Right atrium auricular region (tissue), 2 donors: Measurements from ENCODE around the gene CDH13. TPM values are rescaled to one million over a fixed set of nuclear protein-coding genes. Genes with fewer than 3 reads are reported as not detected.

ENCODE experiments used
- DNase-seq: peaks from one replicate; pipeline ENCODE4 v3.0.0-alpha.2; 2019; ENCODE audit warnings: low spot score
- H3K27ac ChIP-seq, 2 donors: fragments of 200-600 bp; sonication (generic); 1 replicate in 1 of 2; 2 replicates in 1 of 2; pipeline ENCODE4 v1.5.1; 2016 to 2019
- H3K27me3 ChIP-seq, 2 donors: fragments of 200-600 bp; sonication (generic); one replicate each; pipeline versions ENCODE4 v1.5.1 to v1.6.0; 2017 to 2019
- H3K36me3 ChIP-seq: fragments of 200-600 bp; sonication (generic); one replicate; pipeline ENCODE4 v1.5.1; 2016
- H3K4me1 ChIP-seq, 2 donors: fragments of 200-600 bp; sonication (generic); one replicate each; pipeline versions ENCODE4 v1.5.1 to v1.6.0; 2017 to 2019
- H3K4me3 ChIP-seq, 2 donors: fragments of 200-600 bp; sonication (generic); 1 replicate in 1 of 2; 2 replicates in 1 of 2; pipeline ENCODE4 v1.5.1; 2017 to 2019; ENCODE audit warnings: mild to moderate bottlenecking in 1 of 2, moderate library complexity in 1 of 2
- H3K9me3 ChIP-seq, 2 donors: fragments of 200-600 bp; sonication (generic); one replicate each; pipeline ENCODE4 v1.5.1; 2019
- total RNA-seq, 2 donors: library from RNA; depleted of rRNA; stranded (reverse); fragments of >200 nt; gene quantifications; one replicate each; pipeline ENCODE4 v1.1.0, GENCODE V29; 2016
- TF ChIP-seq, protein P1 (sequence below), 2 donors: fragments of 200-600 bp; sonication (generic); IDR thresholded peaks; one replicate each; pipeline ENCODE4 v1.5.1; 2019; ENCODE audit warnings: antibody characterized with exemption in 2 of 2

The CDH13 gene
- total RNA-seq, 2 donors from 2014 or later: 75.4 to 85.9 TPM

DNA sequence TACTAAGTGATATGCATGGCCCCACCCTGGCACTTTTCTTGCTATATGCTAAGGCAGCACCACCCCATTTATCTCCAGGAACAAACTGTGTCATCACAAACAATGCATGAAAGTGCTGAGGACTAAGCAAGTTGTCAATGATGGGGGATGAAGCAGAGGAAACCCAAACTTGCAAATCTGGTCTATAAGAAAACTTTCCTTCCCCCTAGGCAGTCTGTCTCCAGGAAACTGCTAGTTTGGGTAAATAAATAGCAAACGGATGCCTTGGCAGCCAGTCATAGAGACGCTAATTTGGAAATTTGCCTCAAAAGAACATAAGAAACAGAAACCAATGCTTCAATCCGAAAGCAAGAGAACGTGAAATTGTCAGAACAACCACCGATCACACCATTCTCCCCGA lies 1175.4 kb downstream of the CDH13 start:
- H3K27me3 ChIP-seq: no peaks in the 10 kb centered on the region
- no peaks in the 10 kb centered on the region for H3K36me3 ChIP-seq
- H3K9me3 ChIP-seq: no peaks in the 10 kb centered on the region
- H3K4me1 ChIP-seq: peaks cover 0 to 14% of the 10 kb centered on the region in 2 donors
- TF ChIP-seq, protein P1, sequence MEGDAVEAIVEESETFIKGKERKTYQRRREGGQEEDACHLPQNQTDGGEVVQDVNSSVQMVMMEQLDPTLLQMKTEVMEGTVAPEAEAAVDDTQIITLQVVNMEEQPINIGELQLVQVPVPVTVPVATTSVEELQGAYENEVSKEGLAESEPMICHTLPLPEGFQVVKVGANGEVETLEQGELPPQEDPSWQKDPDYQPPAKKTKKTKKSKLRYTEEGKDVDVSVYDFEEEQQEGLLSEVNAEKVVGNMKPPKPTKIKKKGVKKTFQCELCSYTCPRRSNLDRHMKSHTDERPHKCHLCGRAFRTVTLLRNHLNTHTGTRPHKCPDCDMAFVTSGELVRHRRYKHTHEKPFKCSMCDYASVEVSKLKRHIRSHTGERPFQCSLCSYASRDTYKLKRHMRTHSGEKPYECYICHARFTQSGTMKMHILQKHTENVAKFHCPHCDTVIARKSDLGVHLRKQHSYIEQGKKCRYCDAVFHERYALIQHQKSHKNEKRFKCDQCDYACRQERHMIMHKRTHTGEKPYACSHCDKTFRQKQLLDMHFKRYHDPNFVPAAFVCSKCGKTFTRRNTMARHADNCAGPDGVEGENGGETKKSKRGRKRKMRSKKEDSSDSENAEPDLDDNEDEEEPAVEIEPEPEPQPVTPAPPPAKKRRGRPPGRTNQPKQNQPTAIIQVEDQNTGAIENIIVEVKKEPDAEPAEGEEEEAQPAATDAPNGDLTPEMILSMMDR (IDR thresholded peaks at IDR 0.05): no peak
- DNase-seq: no peak
- H3K27ac ChIP-seq: peak overlapping the region; percentile 8 to 46
- peak overlapping the region in 1 of 2 donors; percentile 32 for H3K4me3 ChIP-seq

DNA sequence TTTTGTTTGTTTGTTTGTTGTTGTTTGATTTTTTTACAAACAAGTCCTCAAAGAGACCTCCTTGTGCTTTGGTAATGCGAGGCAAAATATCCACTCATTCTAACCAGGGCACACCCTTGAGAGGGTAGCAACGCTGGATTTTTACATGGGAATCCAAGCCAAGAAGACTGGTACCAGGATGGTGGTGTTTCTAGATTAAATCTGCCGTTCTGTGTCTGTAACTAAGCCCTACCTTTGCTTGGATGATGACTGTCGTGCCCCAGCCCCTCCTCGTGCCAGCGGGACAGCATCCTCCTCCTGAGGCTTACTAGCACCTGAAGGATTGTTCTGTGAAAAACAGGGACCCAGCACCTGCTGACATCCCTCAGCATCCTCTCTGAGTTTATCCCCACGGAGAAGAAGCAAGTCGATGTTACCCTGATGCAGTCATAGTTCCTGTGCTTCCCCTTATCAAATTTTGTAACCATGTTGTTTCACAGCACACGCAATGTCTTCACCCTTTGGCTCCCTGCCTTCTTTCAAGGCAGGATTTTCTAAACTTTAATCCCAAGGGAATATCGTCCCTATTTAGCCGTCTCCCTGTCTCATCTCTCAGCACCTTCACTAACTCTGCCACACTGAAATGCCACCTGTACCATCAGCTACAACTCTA lies 1175.9 kb downstream of the CDH13 start:
- no peaks in the 10 kb centered on the region for H3K36me3 ChIP-seq

DNA sequence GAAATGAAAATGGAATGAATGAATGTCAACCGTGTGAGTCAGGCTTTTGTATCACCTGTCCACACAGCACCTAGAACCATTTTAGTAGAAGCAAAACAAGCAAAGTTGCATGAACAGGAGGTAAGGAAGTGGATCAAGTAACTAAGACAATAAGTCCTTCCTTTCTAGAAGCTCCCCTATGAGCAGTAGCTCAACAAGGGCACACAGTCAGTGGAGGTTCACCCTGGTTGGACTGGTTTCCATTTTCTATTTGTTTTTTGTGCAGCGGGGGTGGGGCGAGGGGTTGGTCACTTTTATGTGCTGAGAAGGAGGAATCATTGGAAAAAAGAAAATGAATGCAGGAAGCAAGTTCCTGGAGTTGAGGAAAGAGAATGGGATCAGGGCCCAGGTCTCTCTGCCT lies 1177.0 kb downstream of the CDH13 start:
- H3K27me3 ChIP-seq: no peaks in the 10 kb centered on the region
- no peak overlapping the region for H3K4me3 ChIP-seq
- no peak for DNase-seq
- no peaks in the 10 kb centered on the region for H3K36me3 ChIP-seq
- TF ChIP-seq, protein P1 (IDR thresholded peaks at IDR 0.05): no peak
- H3K9me3 ChIP-seq: no peaks in the 10 kb centered on the region
- H3K4me1 ChIP-seq: peaks cover 0 to 26% of the 10 kb centered on the region in 2 donors
- no peak overlapping the region for H3K27ac ChIP-seq

More for the DNA sequence above, 1175.9 kb downstream of the CDH13 start:
- TF ChIP-seq, protein P1 (IDR thresholded peaks at IDR 0.05): no peak
- peak overlapping the region; percentile 8 to 46 for H3K27ac ChIP-seq
- DNase-seq: no peak
- peaks cover 0 to 18% of the 10 kb centered on the region in 2 donors for H3K4me1 ChIP-seq
- no peaks in the 10 kb centered on the region for H3K27me3 ChIP-seq
- H3K4me3 ChIP-seq: peak overlapping the region in 1 of 2 donors; percentile 32
- no peaks in the 10 kb centered on the region for H3K9me3 ChIP-seq

DNA sequence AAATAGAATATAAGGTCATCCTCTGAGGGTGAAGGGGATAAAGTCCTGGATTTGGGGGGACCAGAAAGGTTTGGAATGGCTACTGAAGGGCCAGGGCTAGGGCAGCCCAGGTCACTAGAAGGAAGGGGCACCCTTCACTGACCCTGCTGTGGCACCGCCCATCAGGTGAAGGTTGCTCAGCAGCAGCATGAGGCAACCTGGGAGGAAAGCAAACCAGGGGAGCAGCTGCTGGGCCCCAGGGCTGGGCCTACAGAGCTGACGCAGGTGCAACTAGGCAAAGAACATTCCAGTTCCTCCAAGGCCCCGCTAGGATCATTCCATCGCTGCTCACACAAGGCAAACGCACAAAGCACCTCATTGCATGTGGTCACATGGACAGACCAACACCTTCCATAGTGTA lies 1177.6 kb downstream of the CDH13 start:
- no peak overlapping the region for H3K27ac ChIP-seq
- no peaks in the 10 kb centered on the region for H3K9me3 ChIP-seq
- H3K4me1 ChIP-seq: peaks cover 0 to 31% of the 10 kb centered on the region in 2 donors
- TF ChIP-seq, protein P1 (IDR thresholded peaks at IDR 0.05): no peak
- DNase-seq: no peak
- no peak overlapping the region for H3K4me3 ChIP-seq
- no peaks in the 10 kb centered on the region for H3K36me3 ChIP-seq
- no peaks in the 10 kb centered on the region for H3K27me3 ChIP-seq

DNA sequence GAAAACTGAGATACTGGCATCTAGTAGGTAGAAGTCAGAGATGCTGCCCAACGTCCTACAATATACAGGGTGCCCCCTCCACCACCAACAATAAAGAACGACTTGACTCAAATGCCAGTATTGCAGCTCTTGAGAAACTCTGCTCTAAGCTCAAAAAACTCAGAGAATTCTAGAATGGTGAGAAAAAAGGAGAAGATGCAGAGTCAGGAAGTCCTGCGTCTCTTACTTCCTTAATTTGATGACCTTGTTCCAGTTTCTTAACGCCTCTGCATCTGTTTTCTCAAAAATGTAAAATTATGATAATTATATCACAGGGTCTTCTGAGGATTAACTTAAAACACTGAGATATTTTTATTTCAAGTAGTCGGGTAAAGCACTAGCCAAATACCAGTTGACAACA lies 1179.3 kb downstream of the CDH13 start:
- no peaks in the 10 kb centered on the region for H3K9me3 ChIP-seq
- H3K4me3 ChIP-seq: no peak overlapping the region
- peaks cover 0 to 47% of the 10 kb centered on the region in 2 donors for H3K4me1 ChIP-seq
- H3K27ac ChIP-seq: no peak overlapping the region
- no peaks in the 10 kb centered on the region for H3K27me3 ChIP-seq
- peaks cover under 1% of the 10 kb centered on the region for H3K36me3 ChIP-seq
- TF ChIP-seq, protein P1 (IDR thresholded peaks at IDR 0.05): no peak
- DNase-seq: no peak

DNA sequence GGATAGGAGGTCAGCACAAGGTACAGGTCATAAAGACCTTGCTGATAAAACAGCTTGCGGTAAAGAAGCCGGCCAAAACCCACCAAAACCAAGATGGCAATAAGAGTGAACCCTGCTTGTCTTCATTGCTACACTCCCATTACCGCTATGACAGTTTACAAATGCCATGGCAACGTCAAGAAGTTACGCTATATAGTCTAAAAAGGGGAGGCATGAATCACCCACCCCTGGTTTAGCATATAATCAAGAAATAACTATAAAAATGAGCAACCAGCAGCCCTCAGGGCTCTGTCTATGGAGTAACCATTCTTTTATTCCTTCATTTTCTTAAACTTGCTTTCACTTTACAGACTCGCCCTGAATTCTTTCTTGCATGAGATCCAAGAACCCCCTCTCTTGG lies 1180.0 kb downstream of the CDH13 start:
- Histone ChIP-seq H3K27ac (no peak overlapping the region), H3K36me3 (peaks cover 7% of the 10 kb centered on the region), H3K4me3 (no peak overlapping the region), H3K27me3 (no peaks in the 10 kb centered on the region), H3K9me3 (no peaks in the 10 kb centered on the region), H3K4me1 (peaks cover 0 to 51% of the 10 kb centered on the region in 2 donors)
- TF ChIP-seq, protein P1 (IDR thresholded peaks at IDR 0.05): no peak
- no peak for DNase-seq
